Panc1 (cell line): ENCODE results near the gene PPL.

Source experiments
- CTCF ChIP-seq: fragments of 450-650 bp; IDR thresholded peaks from 2 replicates; pipeline ENCODE4 v1.5.1; 2017; ENCODE audit warnings: mild to moderate bottlenecking
- POLR2AphosphoS5 ChIP-seq: IDR thresholded peaks from 2 replicates; pipeline ENCODE4 v1.6.1; 2012; ENCODE audit warnings: mild to moderate bottlenecking, low read depth, low read length, moderate library complexity
- REST ChIP-seq, 2 experiments: IDR thresholded peaks; 2 replicates each; pipeline ENCODE4 v1.6.1; 2011 to 2012; ENCODE audit warnings: low read depth in 2 of 2, control low read depth in 1 of 2, low read length in 1 of 2, mild to moderate bottlenecking in 1 of 2, moderate library complexity in 1 of 2; ENCODE audit not compliant: insufficient read depth in 1 of 2
- SIN3A ChIP-seq: IDR thresholded peaks from 2 replicates; pipeline ENCODE4 v1.6.1; 2012; ENCODE audit warnings: low read depth, mild to moderate bottlenecking, low read length, moderate library complexity, borderline replicate concordance; ENCODE audit not compliant: insufficient read depth

- TF ChIP-seq REST (IDR thresholded peaks at IDR 0.05; ENCODE audit: insufficient read depth in 1 of 2, low read depth in 2 of 2, low read length in 1 of 2) (no peak), CTCF (no peak), POLR2AphosphoS5 (no peak), SIN3A (no peak)
Measured at GRCh38 chr16:4922721-4923342, 14.1 kb downstream of the PPL start.
